Mucosa of stomach (tissue), 1 donor: ENCODE data around the gene SERPINB7.

Experiments
- H3K27me3 ChIP-seq: one replicate; pipeline ENCODE4 v1.7.0; 2013; ENCODE audit warnings: mild to moderate bottlenecking, low read length; ENCODE audit not compliant: control insufficient read depth, insufficient read depth
- H3K36me3 ChIP-seq: one replicate; pipeline ENCODE4 v1.7.0; 2013; ENCODE audit warnings: low read length; ENCODE audit not compliant: control insufficient read depth, insufficient read depth
- H3K4me1 ChIP-seq: one replicate; pipeline ENCODE4 v1.7.0; 2013; ENCODE audit warnings: mild to moderate bottlenecking, low read length; ENCODE audit not compliant: control insufficient read depth, insufficient read depth
- H3K4me3 ChIP-seq: one replicate; pipeline ENCODE4 v1.7.0; 2013; ENCODE audit warnings: low read length
- H3K9ac ChIP-seq: one replicate; pipeline ENCODE4 v1.7.0; 2013; ENCODE audit warnings: mild to moderate bottlenecking, low read length, moderate library complexity
- H3K9me3 ChIP-seq: one replicate; pipeline ENCODE4 v1.7.0; 2013; ENCODE audit warnings: mild to moderate bottlenecking, low read length, moderate library complexity; ENCODE audit not compliant: control insufficient read depth
- donor health status: Pancreatic carcinoma.

SERPINB7 gene

GRCh38 chr18:63795606-63796005 lies 20.4 kb downstream of the SERPINB7 start:
- no peaks in the 10 kb centered on the region for H3K9me3 ChIP-seq
- H3K4me1 ChIP-seq: no peaks in the 10 kb centered on the region

GRCh38 chr18:63799189-63799588 lies 24.0 kb downstream of the SERPINB7 start:
- Histone ChIP-seq H3K4me3 (no peak overlapping the region), H3K27me3 (no peaks in the 10 kb centered on the region), H3K9ac (no peak overlapping the region), H3K36me3 (no peaks in the 10 kb centered on the region), H3K9me3 (no peaks in the 10 kb centered on the region), H3K4me1 (no peaks in the 10 kb centered on the region)

More at GRCh38 chr18:63795606-63796005, 20.4 kb downstream of the SERPINB7 start:
- H3K9ac ChIP-seq: no peak overlapping the region
- no peaks in the 10 kb centered on the region for H3K27me3 ChIP-seq
- H3K4me3 ChIP-seq: no peak overlapping the region
- H3K36me3 ChIP-seq: no peaks in the 10 kb centered on the region

- Histone ChIP-seq H3K9ac (no peak overlapping the region), H3K9me3 (no peaks in the 10 kb centered on the region), H3K4me1 (no peaks in the 10 kb centered on the region), H3K4me3 (no peak overlapping the region), H3K27me3 (no peaks in the 10 kb centered on the region), H3K36me3 (no peaks in the 10 kb centered on the region)
Observed at GRCh38 chr18:63801343-63801742, 26.1 kb downstream of the SERPINB7 start.

- Histone ChIP-seq H3K27me3 (no peaks in the 10 kb centered on the region), H3K4me3 (no peak overlapping the region), H3K4me1 (no peaks in the 10 kb centered on the region), H3K36me3 (no peaks in the 10 kb centered on the region), H3K9ac (no peak overlapping the region), H3K9me3 (no peaks in the 10 kb centered on the region)
Observed at GRCh38 chr18:63808125-63808524, 32.9 kb downstream of the SERPINB7 start.

- Histone ChIP-seq H3K9ac (no peak overlapping the region), H3K9me3 (no peaks in the 10 kb centered on the region), H3K4me3 (no peak overlapping the region), H3K36me3 (no peaks in the 10 kb centered on the region), H3K4me1 (no peaks in the 10 kb centered on the region), H3K27me3 (no peaks in the 10 kb centered on the region)
Observed at GRCh38 chr18:63817441-63818051, 42.3 kb downstream of the SERPINB7 start.

GRCh38 chr18:63818212-63818611 lies 43.0 kb downstream of the SERPINB7 start:
- H3K4me3 ChIP-seq: no peak overlapping the region
- no peaks in the 10 kb centered on the region for H3K36me3 ChIP-seq
- H3K9ac ChIP-seq: no peak overlapping the region
- no peaks in the 10 kb centered on the region for H3K4me1 ChIP-seq
- no peaks in the 10 kb centered on the region for H3K9me3 ChIP-seq
- H3K27me3 ChIP-seq: no peaks in the 10 kb centered on the region

GRCh38 chr18:63819786-63820185 lies 44.6 kb downstream of the SERPINB7 start:
- H3K4me1 ChIP-seq: no peaks in the 10 kb centered on the region
- no peaks in the 10 kb centered on the region for H3K27me3 ChIP-seq
- H3K4me3 ChIP-seq: no peak overlapping the region
- no peaks in the 10 kb centered on the region for H3K9me3 ChIP-seq
- no peak overlapping the region for H3K9ac ChIP-seq
- H3K36me3 ChIP-seq: no peaks in the 10 kb centered on the region

GRCh38 chr18:63820694-63821093 lies 45.5 kb downstream of the SERPINB7 start:
- Histone ChIP-seq H3K36me3 (no peaks in the 10 kb centered on the region), H3K27me3 (no peaks in the 10 kb centered on the region), H3K9me3 (no peaks in the 10 kb centered on the region), H3K9ac (no peak overlapping the region), H3K4me3 (no peak overlapping the region), H3K4me1 (no peaks in the 10 kb centered on the region)

GRCh38 chr18:63823516-63824219 lies 48.5 kb downstream of the SERPINB7 start:
- no peak overlapping the region for H3K9ac ChIP-seq
- no peaks in the 10 kb centered on the region for H3K4me1 ChIP-seq
- H3K36me3 ChIP-seq: no peaks in the 10 kb centered on the region
- H3K9me3 ChIP-seq: no peaks in the 10 kb centered on the region
- H3K4me3 ChIP-seq: no peak overlapping the region
- no peaks in the 10 kb centered on the region for H3K27me3 ChIP-seq

GRCh38 chr18:63824220-63824525 lies 49.0 kb downstream of the SERPINB7 start:
- Histone ChIP-seq H3K9me3 (no peaks in the 10 kb centered on the region), H3K9ac (no peak overlapping the region), H3K4me1 (no peaks in the 10 kb centered on the region), H3K36me3 (no peaks in the 10 kb centered on the region), H3K27me3 (no peaks in the 10 kb centered on the region), H3K4me3 (no peak overlapping the region)

GRCh38 chr18:63828120-63828519 lies 52.9 kb downstream of the SERPINB7 start:
- Histone ChIP-seq H3K4me1 (no peaks in the 10 kb centered on the region), H3K4me3 (no peak overlapping the region), H3K9ac (no peak overlapping the region), H3K27me3 (no peaks in the 10 kb centered on the region), H3K36me3 (no peaks in the 10 kb centered on the region), H3K9me3 (no peaks in the 10 kb centered on the region)

- no peaks in the 10 kb centered on the region for H3K4me1 ChIP-seq
- H3K9me3 ChIP-seq: no peaks in the 10 kb centered on the region
- H3K4me3 ChIP-seq: no peak overlapping the region
- no peak overlapping the region for H3K9ac ChIP-seq
- no peaks in the 10 kb centered on the region for H3K36me3 ChIP-seq
- no peaks in the 10 kb centered on the region for H3K27me3 ChIP-seq
Observed at GRCh38 chr18:63828656-63829055, 53.4 kb downstream of the SERPINB7 start.
